ENCODE results near the gene FOXRED1. TPM values are rescaled to one million over a fixed set of nuclear protein-coding genes. Genes with fewer than 3 reads are reported as not detected.

The FOXRED1 gene
- total RNA-seq, 1 donor: 11.6 TPM

DNA sequence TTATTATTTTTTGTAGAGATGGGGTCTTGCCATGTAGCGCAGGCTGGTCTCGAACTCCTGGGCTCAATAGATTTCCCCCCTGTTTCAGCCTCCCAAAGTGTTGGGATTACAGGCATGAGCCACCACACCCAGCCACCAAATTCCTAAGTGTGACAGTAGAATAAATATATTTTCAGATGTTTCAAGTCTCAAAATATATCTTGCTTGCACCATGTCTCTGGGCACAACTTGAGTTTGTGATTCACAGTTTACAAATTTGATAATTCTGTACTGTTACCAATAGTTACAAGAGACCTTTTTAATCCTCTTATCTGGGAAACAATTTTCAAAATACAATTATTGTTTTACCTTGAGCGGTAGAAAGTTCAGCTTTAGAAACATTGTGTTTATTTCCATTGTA, 54.0 kb downstream of the FOXRED1 start:
- Histone ChIP-seq H3K4me1 (ENCODE audit: insufficient read depth, low read length) (peaks cover 16% of the 10 kb centered on the region), H3K4me3 (ENCODE audit: insufficient read depth, low read length) (no peak overlapping the region), H3K79me2 (ENCODE audit: insufficient read depth, low read length) (no peaks in the 10 kb centered on the region), H3K9me3 (ENCODE audit: low read depth, low read length) (no peaks in the 10 kb centered on the region), H4K20me1 (ENCODE audit: insufficient read depth, low read length) (peaks cover 3% of the 10 kb centered on the region), H3K27me3 (ENCODE audit: insufficient read depth, low read length) (no peaks in the 10 kb centered on the region), H2AFZ (ENCODE audit: low read length) (no peak overlapping the region), H3K27ac (ENCODE audit: low read depth, low read length) (no peak overlapping the region), H3K36me3 (ENCODE audit: insufficient read depth, low read length) (peaks cover 2% of the 10 kb centered on the region), H3K4me2 (ENCODE audit: insufficient read depth, low read length) (no peak overlapping the region)
- no peak for DNase-seq (ENCODE audit: insufficient read length, low spot score, missing footprints)
- TF ChIP-seq, protein P1, sequence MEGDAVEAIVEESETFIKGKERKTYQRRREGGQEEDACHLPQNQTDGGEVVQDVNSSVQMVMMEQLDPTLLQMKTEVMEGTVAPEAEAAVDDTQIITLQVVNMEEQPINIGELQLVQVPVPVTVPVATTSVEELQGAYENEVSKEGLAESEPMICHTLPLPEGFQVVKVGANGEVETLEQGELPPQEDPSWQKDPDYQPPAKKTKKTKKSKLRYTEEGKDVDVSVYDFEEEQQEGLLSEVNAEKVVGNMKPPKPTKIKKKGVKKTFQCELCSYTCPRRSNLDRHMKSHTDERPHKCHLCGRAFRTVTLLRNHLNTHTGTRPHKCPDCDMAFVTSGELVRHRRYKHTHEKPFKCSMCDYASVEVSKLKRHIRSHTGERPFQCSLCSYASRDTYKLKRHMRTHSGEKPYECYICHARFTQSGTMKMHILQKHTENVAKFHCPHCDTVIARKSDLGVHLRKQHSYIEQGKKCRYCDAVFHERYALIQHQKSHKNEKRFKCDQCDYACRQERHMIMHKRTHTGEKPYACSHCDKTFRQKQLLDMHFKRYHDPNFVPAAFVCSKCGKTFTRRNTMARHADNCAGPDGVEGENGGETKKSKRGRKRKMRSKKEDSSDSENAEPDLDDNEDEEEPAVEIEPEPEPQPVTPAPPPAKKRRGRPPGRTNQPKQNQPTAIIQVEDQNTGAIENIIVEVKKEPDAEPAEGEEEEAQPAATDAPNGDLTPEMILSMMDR (IDR thresholded peaks at IDR 0.05; ENCODE audit: extremely low read depth, low read depth, low read length): no peak

DNA sequence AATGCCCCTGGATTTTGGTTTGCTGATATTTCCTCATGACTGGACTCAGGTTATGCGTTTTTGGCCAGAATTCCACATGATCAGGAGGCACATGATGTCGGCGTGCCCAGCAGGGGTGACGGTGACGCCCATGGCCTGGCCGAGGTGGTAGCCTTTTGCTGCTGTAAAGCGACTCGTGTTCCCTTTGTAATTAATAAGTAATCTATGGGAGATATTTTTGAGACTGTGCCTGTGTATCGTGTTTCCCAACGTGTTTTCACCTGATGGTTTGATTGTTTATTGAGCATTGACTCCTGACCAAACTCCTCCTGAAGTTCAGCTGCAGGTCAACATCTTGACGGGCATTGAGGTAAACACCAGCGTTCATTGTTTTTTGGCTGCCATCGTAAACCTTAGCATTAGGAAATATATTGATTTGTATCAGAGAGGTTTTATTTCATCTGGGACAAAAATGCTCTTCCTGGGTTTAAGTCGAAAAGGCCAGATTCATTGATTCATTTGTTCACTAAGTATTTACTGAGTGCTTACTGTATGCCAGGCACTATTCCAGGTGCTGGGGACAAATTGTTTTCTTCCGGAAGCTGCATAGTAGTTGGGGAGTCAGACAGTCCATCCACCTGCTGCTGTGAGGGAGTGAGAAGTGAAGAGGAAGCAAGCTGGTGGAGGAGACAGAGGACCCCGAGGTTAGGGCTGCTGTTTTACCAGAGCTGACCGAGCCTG, 58.5 kb downstream of the FOXRED1 start:
- Histone ChIP-seq H3K36me3 (ENCODE audit: insufficient read depth, low read length) (no peaks in the 10 kb centered on the region), H4K20me1 (ENCODE audit: insufficient read depth, low read length) (peaks cover 5% of the 10 kb centered on the region), H3K79me2 (ENCODE audit: insufficient read depth, low read length) (no peaks in the 10 kb centered on the region), H3K4me1 (ENCODE audit: insufficient read depth, low read length) (peaks cover 8% of the 10 kb centered on the region), H3K9me3 (ENCODE audit: low read depth, low read length) (no peaks in the 10 kb centered on the region), H2AFZ (ENCODE audit: low read length) (no peak overlapping the region), H3K27me3 (ENCODE audit: insufficient read depth, low read length) (no peaks in the 10 kb centered on the region), H3K4me2 (ENCODE audit: insufficient read depth, low read length) (no peak overlapping the region), H3K4me3 (ENCODE audit: insufficient read depth, low read length) (no peak overlapping the region), H3K27ac (ENCODE audit: low read depth, low read length) (no peak overlapping the region)
- DNase-seq (ENCODE audit: insufficient read length, low spot score, missing footprints): no peak
- TF ChIP-seq, protein P1 (IDR thresholded peaks at IDR 0.05; ENCODE audit: extremely low read depth, low read depth, low read length): no peak

Small RNA genes within 50 kb of the gene (small RNA-seq; reads per million reads assigned to genes)
- gene RN7SL351P: not detected

Other genes starting within 250 kb of the FOXRED1 start
- gene CDON, start 206.3 kb upstream of the FOXRED1 start, total RNA-seq: 12.3 and 15.3 TPM in 2 replicates
- gene RPUSD4, start 57.5 kb upstream of the FOXRED1 start, total RNA-seq: 36.2 and 36.8 TPM in 2 replicates
- 29.5 and 30.4 TPM in 2 replicates for gene FAM118B, start 57.4 kb upstream of the FOXRED1 start, total RNA-seq
- 94.6 and 99.5 TPM in 2 replicates for gene SRPRA, start 259 bp upstream of the FOXRED1 start, total RNA-seq
- gene TIRAP, start 13.9 kb downstream of the FOXRED1 start, total RNA-seq: 9.8 and 10.6 TPM in 2 replicates
- gene DCPS, start 34.9 kb downstream of the FOXRED1 start, total RNA-seq: 8.3 TPM in 2 replicates
- gene ST3GAL4, start 86.5 kb downstream of the FOXRED1 start, total RNA-seq: 11.8 and 13.8 TPM in 2 replicates